ENCODE results near the gene SEPTIN7.
A peak's percentile ranks its signal among the peaks of the same experiment; 100 is the strongest.
"Not testable (repeated sequence)": the region's sequence is repeated elsewhere in the genome, so short reads cannot be mapped to it uniquely, and the experiment has no call there.

The SEPTIN7 gene

GRCh38 chr7:35800718-35801391 lies at the start of gene SEPTIN7:
Gene SEPTIN7, plus strand, starts transcription at chr7:35801057. Its CDS starts 153 bp downstream, at chr7:35801210.
- POLR2A ChIA-PET = interaction anchor here (0.5 to 2.6 kb wide), 21 partner anchors 12 to 626 kb away, joined by 3 to 19 read pairs (median 3); partner anchors contain the start of gene HERPUD2
- peak; percentile 94 for DNase-seq (ENCODE audit: low read depth, low spot score)
- CTCF ChIA-PET = interaction anchor here (0.8 to 4.8 kb wide), 6 partner anchors 27 to 106 kb away, joined by 3 to 38 read pairs (median 5); no protein-coding TSS in a partner anchor
- no peak for TF ChIP-seq CTCF (IDR thresholded peaks at IDR 0.05; ENCODE audit: insufficient read depth, low read length, missing control alignments)
- peak within 1 kb of the TSS; percentile 82 for H3K4me3 ChIP-seq (ENCODE audit: low read depth, low read length)

GRCh38 chr7:35752742-35753141 lies 48.1 kb upstream of the SEPTIN7 start:
- POLR2A ChIA-PET = interaction anchor here (0.7 to 1.4 kb wide), 4 partner anchors 8 to 152 kb away, joined by 3 to 8 read pairs (median 4); partner anchors contain the start of gene SEPTIN7
- DNase-seq (ENCODE audit: low read depth, low spot score) = no peak
- no peak overlapping the region for H3K4me3 ChIP-seq (ENCODE audit: low read depth, low read length)
- TF ChIP-seq CTCF (IDR thresholded peaks at IDR 0.05; ENCODE audit: insufficient read depth, low read length, missing control alignments) = no peak
- CTCF ChIA-PET = interaction anchor here (0.9 to 1.2 kb wide), 2 partner anchors 43 to 48 kb away, joined by 3 read pairs; partner anchors contain the start of gene SEPTIN7

- POLR2A ChIA-PET = no interaction called here
- DNase-seq (ENCODE audit: low read depth, low spot score) = no peak
- H3K4me3 ChIP-seq (ENCODE audit: low read depth, low read length) = no peak overlapping the region
- CTCF ChIA-PET = no interaction called here
- TF ChIP-seq CTCF (IDR thresholded peaks at IDR 0.05; ENCODE audit: insufficient read depth, low read length, missing control alignments) = no peak
Measured at GRCh38 chr7:35753761-35754603, 46.9 kb upstream of the SEPTIN7 start.

- TF ChIP-seq CTCF (IDR thresholded peaks at IDR 0.05; ENCODE audit: insufficient read depth, low read length, missing control alignments) = no peak
- no peak overlapping the region for H3K4me3 ChIP-seq (ENCODE audit: low read depth, low read length)
- ChIA-PET POLR2A (no interaction called here), CTCF (no interaction called here)
- DNase-seq (ENCODE audit: low read depth, low spot score) = no peak
Measured at GRCh38 chr7:35754741-35755140, 46.1 kb upstream of the SEPTIN7 start.

GRCh38 chr7:35755711-35756110 lies 45.1 kb upstream of the SEPTIN7 start:
- ChIA-PET CTCF (no interaction called here), POLR2A (no interaction called here)
- TF ChIP-seq CTCF (IDR thresholded peaks at IDR 0.05; ENCODE audit: insufficient read depth, low read length, missing control alignments) = no peak
- no peak for DNase-seq (ENCODE audit: low read depth, low spot score)
- no peak overlapping the region for H3K4me3 ChIP-seq (ENCODE audit: low read depth, low read length)

- POLR2A ChIA-PET; DNase-seq (ENCODE audit: low read depth, low spot score); CTCF ChIA-PET; H3K4me3 ChIP-seq (ENCODE audit: low read depth, low read length): not testable (repeated sequence)
Measured at GRCh38 chr7:35756453-35756852, 44.4 kb upstream of the SEPTIN7 start.
